Measurements from ENCODE around the gene PARD3.

PARD3 gene

DNA sequence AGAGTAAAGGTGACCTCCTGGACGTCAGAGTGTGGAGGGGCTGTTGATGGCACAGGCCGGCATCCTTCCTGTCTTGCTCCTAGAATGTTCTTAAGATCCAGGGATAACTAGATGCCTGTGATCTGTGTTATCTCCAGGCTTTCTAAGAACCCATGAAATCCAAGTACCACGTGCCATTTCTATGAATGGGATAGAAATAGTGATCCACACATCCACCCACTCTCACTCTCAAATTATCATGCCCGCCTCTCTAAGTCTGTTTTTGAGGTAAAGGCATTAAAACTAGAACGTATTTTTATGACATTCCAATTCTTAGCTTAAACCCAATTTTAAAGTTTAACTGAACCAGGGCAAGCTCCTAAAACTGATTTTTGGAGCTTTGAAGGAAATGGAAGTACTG lies 622.5 kb downstream of the PARD3 start:
- no peak for DNase-seq

DNA sequence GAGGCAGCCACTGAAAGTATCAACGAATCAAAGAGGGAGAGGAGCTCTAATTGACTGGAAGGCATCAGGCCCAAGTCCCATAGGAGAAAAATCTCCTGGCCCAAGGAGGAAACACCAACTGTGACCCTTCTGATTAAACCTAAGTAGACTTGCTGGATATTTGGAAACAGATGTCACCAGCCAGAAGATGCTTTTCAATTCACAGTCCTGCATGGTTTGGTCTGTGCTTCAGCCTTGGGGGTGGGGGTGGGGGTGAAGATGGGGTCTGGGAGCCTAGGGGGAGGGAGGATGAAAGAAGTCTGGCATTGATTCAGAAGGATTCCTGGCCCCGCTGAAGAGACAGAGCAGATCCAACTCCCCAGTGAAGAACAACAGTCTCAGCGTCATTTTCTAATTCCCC lies 623.7 kb downstream of the PARD3 start:
- no peak for DNase-seq

- DNase-seq = no peak
Measured at GRCh38 chr10:34190580-34190979, 624.5 kb downstream of the PARD3 start.

DNA sequence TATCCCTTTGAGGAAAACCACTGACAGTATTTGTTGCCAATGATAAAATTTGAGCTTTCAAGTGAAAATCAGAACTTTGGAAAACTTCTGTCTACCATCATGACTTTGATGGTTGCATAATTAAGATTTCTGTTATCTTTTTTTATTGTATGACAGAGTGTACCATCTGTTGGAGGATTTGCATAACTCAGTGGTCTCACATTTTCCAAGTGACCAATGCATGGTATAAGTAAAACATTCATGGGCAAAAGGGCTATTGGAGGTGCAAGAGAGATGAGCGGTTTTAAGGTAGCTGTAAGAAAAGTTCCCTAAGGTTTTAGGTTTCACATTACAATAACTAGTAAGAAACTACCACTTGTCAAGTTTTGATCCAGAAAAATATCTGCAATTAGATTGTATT lies 625.3 kb downstream of the PARD3 start:
- no peak for DNase-seq

DNA sequence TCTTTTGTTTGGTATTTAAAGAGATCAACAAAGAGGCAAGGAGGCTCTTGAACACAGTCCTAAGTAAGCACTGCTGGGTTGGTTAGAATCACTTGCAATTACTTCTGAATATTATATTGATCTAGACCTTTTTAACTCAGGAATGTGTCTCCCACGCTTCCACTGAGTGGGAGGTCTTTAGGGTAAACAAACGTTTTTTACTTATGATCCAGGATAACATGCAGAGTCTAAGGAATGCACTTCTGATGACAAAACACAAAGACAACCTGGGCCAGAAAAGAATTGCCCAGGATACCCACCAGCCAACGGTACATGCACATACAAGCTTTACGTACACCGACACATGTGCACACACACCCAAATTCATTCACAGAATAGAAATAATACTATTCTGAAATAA lies 626.9 kb downstream of the PARD3 start:
- DNase-seq = no peak

GRCh38 chr10:34187201-34187600 lies 627.9 kb downstream of the PARD3 start:
- DNase-seq = no peak

GRCh38 chr10:34186745-34187144 lies 628.4 kb downstream of the PARD3 start:
- DNase-seq = no peak

GRCh38 chr10:34185998-34186397 lies 629.1 kb downstream of the PARD3 start:
- no peak for DNase-seq

DNA sequence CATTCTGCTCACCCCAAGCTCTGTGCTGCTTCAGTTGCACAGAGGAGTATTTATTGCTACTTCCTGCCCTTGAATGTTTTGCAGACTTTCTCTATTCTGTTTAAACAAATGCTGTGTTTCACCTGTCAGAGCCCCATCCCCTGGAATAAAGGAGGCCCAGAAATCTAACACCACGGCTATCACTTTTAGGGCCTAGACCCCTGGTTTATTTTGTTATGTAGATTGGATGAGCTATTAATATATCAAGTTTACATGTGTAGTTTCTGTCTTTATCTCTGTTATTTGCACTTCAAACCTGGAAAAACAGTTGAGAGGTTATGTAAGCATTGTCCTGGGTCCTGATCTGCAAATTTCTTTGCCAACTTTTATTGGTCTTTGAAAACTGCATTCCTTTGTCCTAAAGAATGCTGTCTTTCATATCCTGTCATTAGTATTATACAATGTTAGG lies 630.1 kb downstream of the PARD3 start:
- no peak for DNase-seq

DNA sequence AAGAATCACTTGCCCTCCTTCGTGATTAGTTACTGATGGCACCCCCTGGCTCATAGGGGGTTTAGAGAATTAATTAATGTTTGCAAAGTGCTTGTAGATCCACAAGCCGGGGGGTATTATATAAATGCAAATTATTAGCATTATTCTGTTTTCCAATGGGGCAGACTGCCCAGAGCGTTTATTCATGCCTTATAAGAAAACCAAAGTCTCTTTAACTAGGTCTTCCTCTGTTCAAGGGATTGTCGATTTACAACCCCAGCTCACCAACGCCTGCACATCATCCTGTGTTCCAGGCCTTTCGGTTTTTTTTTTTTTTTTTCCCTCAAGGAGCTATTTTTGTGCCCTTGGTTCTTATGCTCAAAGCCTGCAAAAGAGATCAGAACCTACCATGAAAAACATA lies 630.7 kb downstream of the PARD3 start:
- no peak for DNase-seq

- DNase-seq = no peak
Measured at GRCh38 chr10:34183016-34183796, 631.9 kb downstream of the PARD3 start.

GRCh38 chr10:34181553-34182300 lies 633.4 kb downstream of the PARD3 start:
- no peak for DNase-seq

DNA sequence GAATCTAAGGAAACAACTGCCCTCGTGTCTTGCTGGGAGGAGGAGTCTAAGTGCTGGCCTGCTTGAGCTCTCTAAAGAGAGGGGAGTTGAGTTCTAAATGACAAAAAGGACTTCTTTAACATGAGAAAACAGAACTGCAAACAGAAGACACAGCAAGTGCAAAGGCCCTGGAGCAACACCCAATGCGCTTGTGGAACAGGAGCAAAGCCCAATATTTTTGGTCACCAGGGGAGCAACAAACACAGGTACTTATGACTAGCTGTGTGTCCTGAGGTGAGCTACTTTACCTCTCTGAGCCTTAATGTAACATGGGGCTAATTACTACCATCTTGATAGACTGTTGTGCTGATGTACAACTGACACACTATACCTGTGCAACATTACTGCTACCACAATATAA lies 634.3 kb downstream of the PARD3 start:
- no peak for DNase-seq

- no peak for DNase-seq
Measured at GRCh38 chr10:34179280-34179679, 635.8 kb downstream of the PARD3 start.

DNA sequence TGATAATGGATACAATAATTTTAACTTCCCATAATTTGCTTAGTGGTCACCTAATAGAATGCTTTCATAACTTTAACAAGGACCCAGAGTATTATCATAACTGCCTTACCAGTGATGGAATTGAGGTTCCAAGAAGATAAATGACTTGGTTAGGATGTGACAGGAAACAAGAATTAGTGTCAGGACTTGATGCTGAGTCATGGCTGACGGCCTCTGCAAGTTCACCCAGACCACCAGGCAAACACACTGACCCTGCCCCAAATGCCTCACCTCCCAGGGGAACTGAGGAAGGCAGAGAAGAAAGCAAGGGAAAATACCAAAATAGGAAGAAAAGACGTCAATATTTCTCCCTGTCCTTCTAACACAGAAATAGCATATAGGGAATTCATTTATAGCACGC lies 636.3 kb downstream of the PARD3 start:
- no peak for DNase-seq

DNA sequence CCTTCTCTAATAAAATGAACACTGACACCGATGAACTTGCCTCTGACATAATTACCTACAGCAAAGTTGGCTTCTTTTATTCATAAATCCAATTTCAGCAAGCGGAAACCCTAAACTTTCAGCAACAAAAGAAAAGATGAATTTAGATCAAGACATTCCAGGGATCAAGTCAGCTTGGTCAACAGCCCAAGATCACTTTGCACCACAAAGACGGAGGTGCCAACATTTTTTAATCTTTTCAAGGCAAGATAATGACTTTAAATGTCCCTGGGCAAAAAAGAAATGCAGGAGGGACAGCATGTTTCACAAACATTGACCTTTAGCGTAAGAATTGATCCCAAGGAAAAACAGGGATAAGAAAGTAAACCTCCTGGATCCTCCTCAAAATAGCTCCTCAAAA lies 636.9 kb downstream of the PARD3 start:
- DNase-seq = no peak

- no peak for DNase-seq
Measured at GRCh38 chr10:34177445-34177844, 637.7 kb downstream of the PARD3 start.

- DNase-seq = no peak
Measured at GRCh38 chr10:34176351-34176750, 638.7 kb downstream of the PARD3 start.

- DNase-seq = no peak
Measured at GRCh38 chr10:34175121-34175520, 640.0 kb downstream of the PARD3 start.

- DNase-seq = no peak
Measured at GRCh38 chr10:34172936-34173533, 642.1 kb downstream of the PARD3 start.

DNA sequence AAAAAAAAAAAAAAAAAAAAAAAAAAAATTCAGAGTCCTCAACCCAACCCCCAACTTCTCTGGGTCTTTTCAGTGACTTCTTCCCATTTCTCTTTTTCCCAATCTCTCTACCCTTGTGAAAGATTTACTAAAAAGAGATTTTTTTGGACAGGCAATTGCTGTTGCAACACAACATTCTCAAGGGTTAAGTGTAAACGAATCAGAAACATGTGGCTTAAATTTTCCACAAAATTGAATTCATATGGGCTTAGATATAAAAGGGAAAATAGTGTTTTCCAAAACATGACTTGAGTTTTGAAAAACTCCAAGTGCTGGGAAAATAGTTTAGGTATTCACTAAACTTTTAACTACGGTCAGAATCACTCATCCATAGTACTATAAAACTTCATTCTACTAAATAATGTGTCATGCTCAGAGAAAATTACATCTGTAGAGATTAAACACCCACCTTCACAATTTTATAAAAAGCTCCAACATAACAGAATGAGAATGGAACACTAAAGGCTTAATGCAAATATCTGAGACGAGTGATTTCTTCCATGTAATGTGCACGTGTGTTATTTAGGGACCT lies 643.1 kb downstream of the PARD3 start:
- DNase-seq = no peak

DNA sequence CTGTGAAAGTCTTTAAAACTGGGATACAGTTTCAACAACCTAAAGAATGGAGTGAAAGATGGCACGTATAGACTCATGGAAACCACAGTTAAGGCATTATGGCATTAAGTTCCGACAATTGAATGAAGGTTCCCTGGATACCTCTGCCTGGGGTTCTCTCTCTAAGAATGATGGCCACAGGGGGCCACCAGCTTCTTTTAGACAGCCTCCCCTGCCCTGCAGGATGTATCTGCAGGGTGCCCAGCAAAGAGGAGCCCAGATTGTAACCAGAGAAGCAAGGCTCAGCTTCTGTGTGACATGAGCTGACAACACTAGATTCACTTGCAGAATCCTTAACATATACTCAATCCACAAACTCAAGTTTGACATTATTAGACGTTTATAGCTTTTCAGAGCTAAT lies 645.4 kb downstream of the PARD3 start:
- DNase-seq = no peak

- DNase-seq = no peak
Measured at GRCh38 chr10:34169131-34169530, 646.0 kb downstream of the PARD3 start.

DNA sequence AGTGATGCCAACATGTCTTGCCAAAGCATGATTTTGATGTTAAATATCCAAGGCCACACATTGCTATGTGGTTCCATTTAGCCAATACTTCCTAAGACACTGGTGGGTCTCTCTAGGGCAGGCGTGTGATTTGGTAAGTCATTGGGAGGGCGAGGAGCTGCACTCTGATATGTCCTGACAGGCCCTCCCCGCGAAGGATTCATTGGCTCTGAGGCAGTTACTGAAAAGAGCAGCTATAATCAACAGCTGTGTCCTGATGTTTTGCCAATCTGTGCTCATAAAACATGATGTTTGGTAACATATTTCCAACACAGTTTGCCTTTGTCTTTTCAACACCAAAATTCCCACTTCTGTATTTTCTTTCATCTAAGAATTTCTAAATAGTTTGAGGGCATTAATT lies 646.7 kb downstream of the PARD3 start:
- DNase-seq = no peak
